GM19193 (cell line): ENCODE data around the gene PHF21B.

Experiments used
- POLR2A ChIP-seq: IDR thresholded peaks from 4 replicates; pipeline ENCODE4 v1.6.1; 2011; ENCODE audit not compliant: insufficient read depth, insufficient read length; ENCODE audit errors: extremely low read depth

The PHF21B gene

GRCh38 chr22:44892803-44893730 is 116.7 kb downstream of the PHF21B start:
- no peak for TF ChIP-seq POLR2A

DNA sequence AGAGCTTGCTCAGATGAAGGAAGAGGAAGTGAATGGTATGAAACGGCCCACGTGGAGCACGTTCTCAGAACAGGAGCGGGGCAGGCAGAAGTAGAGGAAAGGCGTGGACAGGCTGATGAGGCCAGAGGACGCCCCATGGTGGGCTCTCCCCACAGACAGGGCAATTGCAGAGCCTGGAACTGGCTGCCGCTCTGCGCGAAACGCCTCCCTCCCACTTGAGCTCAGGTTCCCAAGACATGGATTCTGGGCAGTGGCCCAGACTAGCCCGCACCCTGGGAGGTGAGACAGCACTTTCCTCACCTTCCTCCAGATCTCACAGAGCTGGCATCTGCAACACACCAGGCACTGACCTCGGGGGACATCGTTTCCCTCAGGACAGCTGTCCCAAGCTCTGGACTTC is 117.6 kb downstream of the PHF21B start:
- TF ChIP-seq POLR2A = no peak

- no peak for TF ChIP-seq POLR2A
Observed at GRCh38 chr22:44891791-44892190, 118.0 kb downstream of the PHF21B start.

DNA sequence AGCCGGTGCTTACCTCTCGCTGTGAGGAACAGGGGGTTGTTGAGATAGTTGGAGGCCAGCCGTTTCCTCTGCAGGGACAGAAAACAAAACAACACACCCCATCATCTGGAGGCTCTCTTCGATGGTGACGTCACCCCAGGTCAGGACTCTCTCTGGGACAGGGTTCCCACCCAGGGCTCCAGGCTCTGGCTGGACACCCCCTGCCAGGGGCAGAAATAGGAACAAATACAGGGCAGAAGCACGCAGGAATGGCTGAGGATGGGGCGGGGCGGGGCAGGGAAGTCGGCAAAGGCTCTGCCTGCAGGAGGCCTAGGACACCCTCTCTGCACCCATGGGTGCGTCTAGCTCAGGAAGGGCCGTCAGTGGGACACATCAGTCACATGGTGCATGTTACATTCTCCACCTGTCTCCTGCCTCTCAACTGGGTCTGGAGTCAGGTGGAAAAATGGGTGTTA is 118.5 kb downstream of the PHF21B start:
- TF ChIP-seq POLR2A = no peak

DNA sequence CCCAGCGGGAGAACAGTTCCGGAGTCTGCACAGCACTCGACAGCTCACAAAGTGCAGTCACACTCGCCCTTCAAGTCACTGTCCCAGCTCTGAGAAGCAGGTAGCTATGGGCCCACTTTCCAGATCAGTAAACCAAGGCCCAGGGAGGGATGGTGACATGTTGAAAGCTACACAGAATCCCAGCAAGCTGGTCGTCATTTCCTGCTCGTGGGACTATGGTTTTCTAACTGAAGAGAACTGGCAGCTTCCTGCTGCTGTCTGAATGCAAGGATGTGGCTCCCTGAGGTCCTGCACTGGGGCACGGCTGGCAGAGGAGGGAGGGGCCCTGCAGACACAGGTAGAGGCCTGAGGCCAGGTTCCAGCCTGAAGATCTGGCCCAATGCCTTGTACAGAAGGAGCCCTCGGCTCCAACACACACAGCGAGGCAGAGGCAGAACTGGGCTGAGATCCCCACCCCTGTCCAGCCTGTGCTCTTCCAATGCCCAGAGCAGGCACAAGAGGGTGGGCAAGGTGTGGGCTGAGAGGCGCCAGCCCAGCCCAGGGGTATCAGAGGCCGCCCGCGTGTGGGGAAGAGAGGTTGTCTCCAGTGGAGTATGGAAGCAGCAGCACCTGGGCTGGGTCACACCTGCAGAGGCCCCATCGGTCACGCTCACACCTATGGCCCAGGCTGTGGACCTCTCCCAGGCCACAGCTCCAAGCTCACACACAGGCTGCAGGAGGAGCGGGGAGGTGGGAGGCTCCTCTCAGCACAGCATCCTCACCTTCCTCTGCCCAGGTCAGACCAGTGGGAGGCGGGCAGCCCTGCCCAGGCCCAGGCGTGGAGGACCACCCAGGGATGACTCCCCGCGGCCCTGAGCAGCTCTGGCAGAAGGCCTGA is 119.2 kb downstream of the PHF21B start:
- no peak for TF ChIP-seq POLR2A

DNA sequence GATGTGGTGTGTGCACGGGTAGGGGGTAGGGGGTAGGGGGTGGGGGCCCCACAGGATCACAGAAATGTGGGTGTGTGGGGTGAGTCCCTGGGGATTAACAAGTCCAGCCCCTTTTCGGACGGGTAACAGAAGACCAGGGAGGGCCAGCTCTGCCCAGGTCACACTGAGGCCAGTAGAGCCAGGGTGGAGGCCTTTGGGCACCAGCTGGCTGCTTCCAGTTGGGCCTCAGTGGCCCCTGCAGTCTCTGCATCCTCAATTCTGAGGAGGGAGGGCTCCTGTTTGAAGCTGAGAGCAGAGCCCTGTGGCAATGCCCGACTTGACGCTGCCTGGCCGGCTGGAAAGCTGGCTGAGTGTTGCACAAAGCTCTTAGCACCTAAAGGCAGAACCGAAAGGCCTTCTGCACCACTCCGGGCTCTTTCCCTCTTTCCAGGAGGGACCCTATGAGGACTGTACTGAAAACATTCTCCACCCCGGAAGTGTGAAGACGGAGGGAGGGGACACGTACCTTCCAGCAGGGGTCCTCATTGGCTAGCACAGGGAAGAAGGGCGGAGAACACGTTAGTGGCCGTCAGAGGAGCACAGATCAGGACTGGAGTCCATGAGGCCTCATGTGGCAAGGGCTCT is 120.4 kb downstream of the PHF21B start:
- no peak for TF ChIP-seq POLR2A

DNA sequence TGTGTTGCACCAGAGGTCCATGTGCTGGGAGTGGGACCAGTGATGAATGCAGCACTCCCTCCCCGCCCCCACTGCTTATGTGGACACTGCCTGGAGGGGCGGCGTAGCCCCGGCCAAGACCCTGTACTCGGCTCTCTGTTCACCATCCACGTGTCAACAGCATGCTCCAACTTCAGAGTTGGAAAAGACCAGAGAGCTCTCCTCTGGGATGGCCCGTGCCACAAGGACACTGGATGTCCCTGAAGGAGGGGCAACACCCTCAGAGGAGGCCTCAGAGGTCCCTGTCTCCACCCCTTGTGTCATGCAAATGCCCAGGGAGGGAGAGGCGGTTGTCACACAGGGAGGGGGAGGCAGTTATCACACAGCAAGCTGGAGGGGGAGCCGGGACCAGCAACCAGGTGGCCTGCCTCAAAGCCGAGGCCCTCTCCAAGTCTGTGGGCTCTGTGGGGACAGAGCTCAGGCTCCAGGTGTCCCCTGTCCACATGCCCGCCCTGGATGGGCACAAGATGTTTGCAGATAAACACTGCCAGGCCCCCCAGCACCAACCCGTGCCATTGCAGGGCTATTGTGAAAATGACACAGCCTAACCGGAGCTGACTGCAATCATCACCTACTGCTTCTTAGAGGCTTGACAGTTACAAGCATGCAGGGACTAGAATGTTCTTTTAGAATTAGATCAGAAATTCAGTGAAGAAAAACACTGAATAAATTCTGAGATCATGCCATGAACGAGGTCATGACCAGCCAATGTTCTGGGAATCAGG is 121.1 kb downstream of the PHF21B start:
- TF ChIP-seq POLR2A = no peak

DNA sequence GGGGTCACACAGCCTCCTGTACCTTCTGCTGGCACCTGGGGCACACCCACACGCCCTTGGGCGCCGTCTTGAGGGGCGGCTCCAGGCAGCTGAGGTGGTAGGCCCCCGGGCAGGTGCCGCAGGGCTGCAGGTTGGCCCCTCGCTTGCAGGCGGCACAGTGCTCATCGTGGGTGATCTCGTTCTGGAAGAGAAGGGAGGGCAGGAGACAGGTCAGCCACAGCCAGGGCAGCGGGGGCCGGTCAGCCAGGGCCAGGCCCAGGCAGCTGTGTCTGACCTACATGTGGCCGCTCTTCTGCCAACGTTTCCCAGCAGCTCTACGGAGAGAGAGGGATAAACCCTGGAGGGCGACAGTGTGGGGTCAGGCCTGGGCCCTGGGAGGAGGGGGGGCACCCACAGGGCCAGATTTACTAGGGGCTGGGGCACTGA is 121.9 kb downstream of the PHF21B start:
- no peak for TF ChIP-seq POLR2A

DNA sequence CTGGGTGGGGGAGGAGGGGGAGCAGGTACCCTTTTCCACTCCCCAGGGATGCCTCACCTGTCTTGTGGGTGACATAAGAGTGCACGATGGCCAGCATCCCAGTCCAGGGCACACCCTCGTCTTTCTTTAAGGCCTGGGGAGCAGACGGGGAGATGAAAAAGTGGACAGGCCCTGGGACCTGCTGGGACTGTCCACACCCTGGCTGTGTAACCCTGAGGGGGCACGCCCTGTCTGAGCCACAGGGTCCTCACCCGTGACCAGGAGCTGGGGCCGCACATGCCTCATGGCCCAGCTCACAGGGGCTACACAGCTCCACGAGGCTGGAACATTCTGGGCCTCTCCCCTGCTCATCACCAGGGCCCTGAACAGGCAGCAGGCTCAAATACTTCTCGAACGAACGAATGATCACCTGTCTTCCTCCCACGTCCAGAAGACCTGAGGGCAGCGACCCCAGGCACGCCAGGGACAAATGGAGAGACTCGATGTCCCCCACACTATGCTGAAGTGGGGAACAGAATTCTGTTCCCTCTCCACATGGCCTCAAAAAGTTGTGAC is 123.9 kb downstream of the PHF21B start:
- TF ChIP-seq POLR2A = no peak

DNA sequence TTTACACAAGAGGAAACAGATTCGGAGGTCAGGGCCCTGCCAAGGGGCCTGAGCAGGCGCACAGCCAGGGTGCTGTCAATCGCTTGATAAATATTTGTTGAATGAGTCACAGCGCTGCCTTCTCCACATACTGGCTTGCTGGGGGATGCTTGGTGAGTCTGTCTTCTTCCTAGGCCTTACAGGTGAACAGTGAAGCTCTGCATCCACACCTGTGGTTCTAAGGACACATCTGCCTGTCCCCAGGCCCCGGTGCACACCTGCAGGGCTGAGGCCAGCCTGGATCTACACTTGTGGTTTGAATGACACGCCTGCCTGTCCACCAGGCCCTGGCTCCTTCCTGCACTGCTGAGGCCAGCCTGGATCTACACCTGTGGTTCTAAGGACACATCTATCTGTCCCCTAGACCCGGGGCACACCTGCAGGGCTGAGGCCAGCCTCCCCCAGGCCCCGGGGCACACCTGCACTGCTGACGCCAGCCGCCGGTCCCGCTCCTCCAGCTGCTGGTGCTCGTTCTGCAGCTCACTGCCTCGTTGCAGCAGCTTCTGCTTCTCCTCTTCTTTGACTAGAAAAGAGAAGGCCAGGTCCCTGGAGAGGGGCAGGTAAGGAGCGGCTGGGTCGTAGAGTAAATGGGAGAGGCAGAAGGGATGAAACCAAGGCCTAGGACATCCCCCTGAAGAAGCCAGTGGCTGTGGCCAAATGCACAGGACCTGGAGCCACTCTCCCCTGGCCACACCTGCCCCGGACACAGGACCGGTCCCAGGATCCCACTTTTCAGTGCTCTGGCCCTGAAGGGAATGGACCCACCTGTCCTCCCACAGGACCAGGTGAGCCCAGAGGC is 124.6 kb downstream of the PHF21B start:
- no peak for TF ChIP-seq POLR2A

DNA sequence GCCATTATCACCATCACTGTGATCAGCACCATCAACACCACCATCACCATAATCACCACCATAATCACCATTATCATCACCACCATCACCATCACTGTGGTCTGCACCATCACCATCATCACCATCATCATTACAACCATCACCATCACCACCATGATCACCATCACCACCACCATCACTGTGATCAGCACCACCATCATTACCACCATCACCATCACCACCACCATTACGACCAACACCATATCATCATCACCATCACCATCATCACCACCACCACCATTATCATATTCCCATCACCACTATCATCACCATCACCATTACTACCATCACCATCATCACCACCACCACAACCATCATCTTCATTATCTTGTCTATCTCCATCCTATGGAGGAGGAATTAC is 125.2 kb downstream of the PHF21B start:
- TF ChIP-seq POLR2A = no peak

- no peak for TF ChIP-seq POLR2A
Observed at GRCh38 chr22:44883011-44883421, 126.8 kb downstream of the PHF21B start.

DNA sequence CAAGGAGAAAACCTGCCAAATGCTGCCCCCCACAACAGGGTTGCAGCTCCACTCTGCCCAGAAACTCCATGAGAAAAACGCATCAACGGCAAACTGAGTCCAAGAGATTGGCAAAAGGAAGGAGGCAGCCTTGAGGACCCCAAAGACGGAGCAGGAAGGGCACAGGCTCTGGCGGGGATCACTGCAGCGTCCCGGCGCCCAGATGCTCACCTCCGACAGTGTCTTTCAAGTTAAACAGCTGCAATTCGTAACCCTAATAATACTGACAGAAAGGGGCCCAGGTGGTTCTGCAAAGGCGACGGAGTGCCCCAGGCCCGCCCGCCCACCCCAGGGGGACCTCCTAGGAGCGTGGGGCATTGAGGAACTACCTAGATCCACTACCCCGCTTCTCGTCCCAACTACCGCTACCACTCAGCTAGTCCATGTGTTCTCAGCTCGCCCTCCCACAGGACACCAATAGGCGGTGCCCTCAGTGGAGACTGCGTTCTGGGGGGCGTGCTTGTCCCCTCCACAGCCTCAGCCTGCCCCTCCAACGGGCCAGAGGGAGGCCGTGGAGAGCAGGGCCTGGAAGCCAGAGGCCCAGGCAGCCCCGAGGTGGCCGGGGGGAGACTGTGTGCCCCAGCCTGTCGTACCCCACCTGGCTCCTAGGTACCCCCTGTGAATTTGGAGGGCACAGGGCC is 127.4 kb downstream of the PHF21B start:
- TF ChIP-seq POLR2A = no peak
